ENCODE measurements around the gene EXOC3.

Gene EXOC3

GRCh38 chr5:432201-432927 is 10.6 kb upstream of the EXOC3 start:
- POLR2A ChIA-PET: interaction anchor here (1.4 to 2.2 kb wide), 2 partner anchors 12 to 115 kb away, joined by 3 to 6 read pairs; no protein-coding TSS in a partner anchor
- TF ChIP-seq LEF1 (IDR thresholded peaks at IDR 0.05; ENCODE audit: borderline replicate concordance) (no peak), SP1 (IDR thresholded peaks at IDR 0.05) (no peak)
- no peak for DNase-seq (ENCODE audit: extremely low spot score)
- CTCF ChIA-PET: interaction anchor here (1.2 to 1.6 kb wide), 3 partner anchors 14 to 115 kb away, joined by 4 to 5 read pairs (median 5); no protein-coding TSS in a partner anchor

GRCh38 chr5:432928-433791 is 9.8 kb upstream of the EXOC3 start:
- TF ChIP-seq FOXA1 (IDR thresholded peaks at IDR 0.05) (no peak), FOXM1 (IDR thresholded peaks at IDR 0.05; ENCODE audit: borderline replicate concordance) (no peak), ARNT (IDR thresholded peaks at IDR 0.05) (no peak), TARDBP (IDR thresholded peaks at IDR 0.05) (no peak), BHLHE40 (IDR thresholded peaks at IDR 0.05; ENCODE audit: borderline replicate concordance) (no peak), PKNOX1 (IDR thresholded peaks at IDR 0.05) (no peak), ZNF384 (IDR thresholded peaks at IDR 0.05) (no peak), FOXK2 (IDR thresholded peaks at IDR 0.05) (no peak), L3MBTL2 (conservative IDR thresholded peaks at IDR 0.05) (no peak), ELF4 (IDR thresholded peaks at IDR 0.05) (no peak), HDGF (IDR thresholded peaks at IDR 0.05; ENCODE audit: borderline replicate concordance) (no peak), SP1 (IDR thresholded peaks at IDR 0.05) (no peak), LEF1 (IDR thresholded peaks at IDR 0.05; ENCODE audit: borderline replicate concordance) (no peak), NFRKB (IDR thresholded peaks at IDR 0.05) (no peak), SUZ12 (IDR thresholded peaks at IDR 0.05) (no peak), CTBP1 (IDR thresholded peaks at IDR 0.05; ENCODE audit: borderline replicate concordance) (no peak)
- CTCF ChIA-PET: interaction anchor here (0.9 to 1.9 kb wide), 3 partner anchors 19 to 116 kb away, joined by 3 to 7 read pairs (median 4); no protein-coding TSS in a partner anchor
- no peak for DNase-seq (ENCODE audit: extremely low spot score)
- POLR2A ChIA-PET: interaction anchor here (0.9 to 1.4 kb wide), 3 partner anchors 13 to 112 kb away, joined by 3 read pairs; partner anchors contain the start of gene AHRR

GRCh38 chr5:433836-434235 is 9.1 kb upstream of the EXOC3 start:
- ChIA-PET CTCF (interaction anchor here (0.9 to 1.9 kb wide), 2 partner anchors 19 to 116 kb away, joined by 3 to 7 read pairs; no protein-coding TSS in a partner anchor), POLR2A (interaction anchor here (0.9 to 1.4 kb wide), 3 partner anchors 14 to 113 kb away, joined by 3 read pairs; partner anchors contain the start of gene AHRR)
- no peak for TF ChIP-seq TARDBP (IDR thresholded peaks at IDR 0.05)
- TF ChIP-seq LEF1 (IDR thresholded peaks at IDR 0.05; ENCODE audit: borderline replicate concordance): no peak
- TF ChIP-seq ARNT (IDR thresholded peaks at IDR 0.05): no peak
- no peak for TF ChIP-seq ELF4 (IDR thresholded peaks at IDR 0.05)
- TF ChIP-seq L3MBTL2 (conservative IDR thresholded peaks at IDR 0.05): no peak
- TF ChIP-seq PKNOX1 (IDR thresholded peaks at IDR 0.05): no peak
- no peak for TF ChIP-seq CTBP1 (IDR thresholded peaks at IDR 0.05; ENCODE audit: borderline replicate concordance)
- TF ChIP-seq SUZ12 (IDR thresholded peaks at IDR 0.05): no peak
- TF ChIP-seq NFRKB (IDR thresholded peaks at IDR 0.05): no peak
- no peak for TF ChIP-seq ZNF384 (IDR thresholded peaks at IDR 0.05)
- TF ChIP-seq FOXM1 (IDR thresholded peaks at IDR 0.05; ENCODE audit: borderline replicate concordance): no peak
- TF ChIP-seq BHLHE40 (IDR thresholded peaks at IDR 0.05; ENCODE audit: borderline replicate concordance): no peak
- no peak for TF ChIP-seq SP1 (IDR thresholded peaks at IDR 0.05)
- TF ChIP-seq HDGF (IDR thresholded peaks at IDR 0.05; ENCODE audit: borderline replicate concordance): no peak
- TF ChIP-seq FOXK2 (IDR thresholded peaks at IDR 0.05): no peak
- TF ChIP-seq FOXA1 (IDR thresholded peaks at IDR 0.05): no peak
- DNase-seq (ENCODE audit: extremely low spot score): no peak

- DNase-seq (ENCODE audit: extremely low spot score): no peak
- POLR2A ChIA-PET: interaction anchor here (1.3 kb wide), 1 partner anchor 113 kb away, joined by 3 read pairs; the partner anchor contains the start of gene AHRR
- TF ChIP-seq ZNF384 (IDR thresholded peaks at IDR 0.05) (no peak), ARNT (IDR thresholded peaks at IDR 0.05) (no peak), BHLHE40 (IDR thresholded peaks at IDR 0.05; ENCODE audit: borderline replicate concordance) (no peak), ELF4 (IDR thresholded peaks at IDR 0.05) (no peak), NFRKB (IDR thresholded peaks at IDR 0.05) (no peak), SP1 (IDR thresholded peaks at IDR 0.05) (no peak), SUZ12 (IDR thresholded peaks at IDR 0.05) (no peak), FOXA1 (IDR thresholded peaks at IDR 0.05) (no peak), FOXK2 (IDR thresholded peaks at IDR 0.05) (no peak)
- CTCF ChIA-PET: interaction anchor here (0.6 to 1.9 kb wide), 3 partner anchors 20 to 150 kb away, joined by 3 to 7 read pairs (median 3); no protein-coding TSS in a partner anchor
Measured at GRCh38 chr5:434443-435146, 8.4 kb upstream of the EXOC3 start.

- DNase-seq (ENCODE audit: extremely low spot score): no peak
- POLR2A ChIA-PET: no interaction called here
- no peak for TF ChIP-seq L3MBTL2 (conservative IDR thresholded peaks at IDR 0.05)
- TF ChIP-seq SUZ12 (IDR thresholded peaks at IDR 0.05): no peak
- TF ChIP-seq CTBP1 (IDR thresholded peaks at IDR 0.05; ENCODE audit: borderline replicate concordance): no peak
- TF ChIP-seq FOXA1 (IDR thresholded peaks at IDR 0.05): no peak
- no peak for TF ChIP-seq ARNT (IDR thresholded peaks at IDR 0.05)
- no peak for TF ChIP-seq SP1 (IDR thresholded peaks at IDR 0.05)
- no peak for TF ChIP-seq LEF1 (IDR thresholded peaks at IDR 0.05; ENCODE audit: borderline replicate concordance)
- no peak for TF ChIP-seq ZNF384 (IDR thresholded peaks at IDR 0.05)
- CTCF ChIA-PET: interaction anchor here (0.6 to 1.9 kb wide), 3 partner anchors 20 to 151 kb away, joined by 3 to 7 read pairs (median 3); no protein-coding TSS in a partner anchor
Measured at GRCh38 chr5:435156-435790, 7.7 kb upstream of the EXOC3 start.
